ENCODE data around the gene SLC2A9. TPM values are rescaled to one million over a fixed set of nuclear protein-coding genes. Genes with fewer than 3 reads are reported as not detected.
A peak's percentile ranks its signal among the peaks of the same experiment; 100 is the strongest.

SLC2A9 gene
- total RNA-seq, 1 donor from 2014 or later = not detected

- H3K9me3 Mint-ChIP-seq (ENCODE audit: unreplicated experiment) = peaks cover 2% of the 10 kb centered on the region
- no peak overlapping the region for H3K27ac Mint-ChIP-seq (ENCODE audit: unreplicated experiment)
- H3K4me1 Mint-ChIP-seq (ENCODE audit: low read depth, unreplicated experiment) = no peaks in the 10 kb centered on the region
- TF ChIP-seq CTCF (IDR thresholded peaks at IDR 0.05; ENCODE audit: partially characterized antibody, unreplicated experiment) = no peak
- DNase-seq = no peak
- H3K27me3 Mint-ChIP-seq (ENCODE audit: unreplicated experiment) = no peaks in the 10 kb centered on the region
- no peak overlapping the region for H3K4me3 Mint-ChIP-seq (ENCODE audit: unreplicated experiment)
- no peaks in the 10 kb centered on the region for H3K36me3 Mint-ChIP-seq (ENCODE audit: unreplicated experiment)
Measured at GRCh38 chr4:9899306-9900055, 121.8 kb downstream of the SLC2A9 start.

- Mint-ChIP-seq H3K27ac (ENCODE audit: unreplicated experiment) (no peak overlapping the region), H3K4me1 (ENCODE audit: low read depth, unreplicated experiment) (no peaks in the 10 kb centered on the region), H3K9me3 (ENCODE audit: unreplicated experiment) (peaks cover 2% of the 10 kb centered on the region), H3K4me3 (ENCODE audit: unreplicated experiment) (no peak overlapping the region), H3K36me3 (ENCODE audit: unreplicated experiment) (no peaks in the 10 kb centered on the region), H3K27me3 (ENCODE audit: unreplicated experiment) (no peaks in the 10 kb centered on the region)
- peak; percentile 32 for DNase-seq
- no peak for TF ChIP-seq CTCF (IDR thresholded peaks at IDR 0.05; ENCODE audit: partially characterized antibody, unreplicated experiment)
Measured at GRCh38 chr4:9898596-9899305, 122.5 kb downstream of the SLC2A9 start.

GRCh38 chr4:9895333-9895705 is 126.0 kb downstream of the SLC2A9 start:
- Mint-ChIP-seq H3K4me1 (ENCODE audit: low read depth, unreplicated experiment) (no peaks in the 10 kb centered on the region), H3K9me3 (ENCODE audit: unreplicated experiment) (no peaks in the 10 kb centered on the region), H3K27ac (ENCODE audit: unreplicated experiment) (no peak overlapping the region), H3K27me3 (ENCODE audit: unreplicated experiment) (no peaks in the 10 kb centered on the region), H3K4me3 (ENCODE audit: unreplicated experiment) (no peak overlapping the region), H3K36me3 (ENCODE audit: unreplicated experiment) (no peaks in the 10 kb centered on the region)
- DNase-seq = no peak
- TF ChIP-seq CTCF (IDR thresholded peaks at IDR 0.05; ENCODE audit: partially characterized antibody, unreplicated experiment) = no peak

- Mint-ChIP-seq H3K27me3 (ENCODE audit: unreplicated experiment) (no peaks in the 10 kb centered on the region), H3K27ac (ENCODE audit: unreplicated experiment) (no peak overlapping the region), H3K36me3 (ENCODE audit: unreplicated experiment) (no peaks in the 10 kb centered on the region), H3K4me1 (ENCODE audit: low read depth, unreplicated experiment) (no peaks in the 10 kb centered on the region), H3K4me3 (ENCODE audit: unreplicated experiment) (no peak overlapping the region), H3K9me3 (ENCODE audit: unreplicated experiment) (no peaks in the 10 kb centered on the region)
- DNase-seq = no peak
- no peak for TF ChIP-seq CTCF (IDR thresholded peaks at IDR 0.05; ENCODE audit: partially characterized antibody, unreplicated experiment)
Measured at GRCh38 chr4:9894644-9895332, 126.5 kb downstream of the SLC2A9 start.

Data from glutamatergic neuron (in vitro differentiated cells).